Amniotic stem cell (primary cell): ENCODE results near the gene CAMK2A.

Experiments
- DNase-seq: peaks from one replicate; lab custom pipeline; 2025; lab: John Stamatoyannopoulos, UW

Gene CAMK2A

GRCh38 chr5:150289551-150290390 lies at the start of gene CAMK2A:
Gene CAMK2A, minus strand, starts transcription at chr5:150289773. Its CDS starts 148 bp downstream, at chr5:150289625.
- no peak for DNase-seq

DNA sequence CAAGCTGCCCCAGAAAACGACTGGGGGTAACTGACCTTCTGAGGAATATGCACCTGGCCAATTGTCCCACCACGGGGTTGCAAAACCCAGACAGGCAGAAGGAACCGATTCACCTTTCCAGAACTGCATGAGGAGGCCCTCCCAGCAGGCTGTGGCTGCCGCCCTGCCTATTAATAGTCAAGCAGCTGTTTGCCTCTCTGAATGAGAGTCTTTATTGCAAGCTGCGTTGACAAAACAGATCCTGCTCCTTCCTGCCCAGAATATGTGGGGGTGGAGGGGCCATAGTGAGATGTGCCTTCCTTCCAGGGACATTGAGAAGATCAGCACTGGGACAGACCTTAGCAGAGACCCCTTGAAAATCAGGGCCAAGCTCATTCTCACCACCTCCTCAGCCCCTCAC lies 49.6 kb upstream of the CAMK2A start:
- no peak for DNase-seq

- no peak for DNase-seq
These were observed 49.0 kb upstream of the CAMK2A start for GRCh38 chr5:150338546-150338945.

DNA sequence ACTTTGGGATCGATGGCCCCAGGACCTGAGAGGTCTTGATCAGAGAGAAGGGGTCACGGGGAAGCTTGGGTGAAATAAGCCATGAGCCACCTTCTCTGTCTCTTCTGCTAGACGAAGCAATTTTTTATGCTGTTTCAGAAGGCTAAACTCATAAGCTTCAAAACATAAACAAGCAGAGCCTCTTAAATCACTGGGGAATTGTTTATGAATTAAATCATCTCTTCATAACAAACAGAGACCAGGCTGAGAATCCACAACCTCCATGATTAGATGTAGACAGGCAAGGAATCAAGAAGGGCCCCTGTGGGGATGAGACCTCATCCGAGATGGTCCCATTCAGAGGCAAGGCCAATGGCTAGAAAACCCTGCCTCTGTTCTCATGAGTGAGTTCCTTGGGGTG lies 46.2 kb upstream of the CAMK2A start:
- DNase-seq: no peak

DNA sequence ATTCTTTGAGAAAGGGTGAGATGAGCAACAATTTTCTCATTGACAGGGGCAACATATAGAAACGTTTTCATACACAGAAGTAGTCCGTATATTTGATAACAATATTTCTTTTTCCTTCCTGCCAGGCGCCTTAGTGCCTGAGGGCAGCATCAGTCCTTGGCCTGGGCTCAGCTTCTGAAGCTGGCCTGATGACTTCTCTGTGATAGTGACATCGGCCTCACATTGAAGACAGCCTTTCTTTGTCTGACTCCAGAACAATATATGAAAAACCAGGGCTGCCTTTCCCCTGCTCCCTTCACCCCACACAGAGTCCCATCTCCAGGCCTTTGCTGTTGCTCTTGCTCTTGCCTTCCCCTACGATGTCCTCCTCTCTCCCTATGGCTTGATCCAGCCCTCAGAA lies 43.8 kb upstream of the CAMK2A start:
- no peak for DNase-seq

DNA sequence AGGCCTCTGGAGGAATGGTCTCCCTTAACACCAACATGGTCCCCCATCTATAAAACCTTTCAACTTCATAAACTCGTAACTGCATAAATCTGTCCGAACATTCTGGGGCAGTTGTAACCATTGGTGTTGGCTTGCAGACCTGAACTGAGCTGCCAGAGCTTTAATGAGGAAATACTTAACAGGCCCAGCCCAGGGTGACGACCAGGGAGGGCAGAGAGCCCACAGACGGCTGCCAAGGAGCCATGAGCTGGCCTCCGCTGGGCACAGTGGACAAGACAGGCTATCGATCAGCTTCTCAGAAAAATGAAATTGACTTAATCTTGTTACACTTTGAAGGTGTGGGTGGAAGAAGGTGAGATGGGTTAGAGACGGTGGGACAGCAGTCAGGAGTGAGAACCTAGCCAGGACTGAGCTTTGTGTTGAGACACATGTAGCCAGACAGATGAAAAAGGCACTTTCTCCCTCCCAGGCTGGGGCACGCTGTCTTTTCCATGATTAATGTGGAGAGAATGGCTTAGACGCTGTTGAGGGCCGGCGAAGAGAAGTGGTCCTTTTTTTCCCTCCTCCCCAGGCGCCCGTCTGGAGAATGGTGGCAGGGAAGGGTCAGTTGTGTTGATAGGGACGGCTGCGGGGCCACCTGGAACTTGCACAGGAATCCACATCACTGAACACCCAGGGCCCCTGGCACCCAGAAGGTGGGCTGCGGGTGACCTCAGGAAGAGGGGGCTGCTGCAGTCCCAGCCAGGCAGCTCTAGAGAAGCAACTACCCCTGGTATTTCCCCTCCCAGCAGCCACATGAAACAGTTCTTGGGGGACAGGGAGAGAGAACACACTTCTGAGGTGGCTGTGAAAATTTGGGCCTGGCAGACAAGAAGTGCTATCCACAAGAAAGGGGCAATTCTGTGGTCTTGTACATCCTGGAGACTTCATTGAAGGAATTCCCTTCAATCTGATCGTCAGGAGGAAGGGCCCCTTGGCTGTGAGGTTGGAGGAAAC lies 40.6 kb upstream of the CAMK2A start:
- DNase-seq: no peak

DNA sequence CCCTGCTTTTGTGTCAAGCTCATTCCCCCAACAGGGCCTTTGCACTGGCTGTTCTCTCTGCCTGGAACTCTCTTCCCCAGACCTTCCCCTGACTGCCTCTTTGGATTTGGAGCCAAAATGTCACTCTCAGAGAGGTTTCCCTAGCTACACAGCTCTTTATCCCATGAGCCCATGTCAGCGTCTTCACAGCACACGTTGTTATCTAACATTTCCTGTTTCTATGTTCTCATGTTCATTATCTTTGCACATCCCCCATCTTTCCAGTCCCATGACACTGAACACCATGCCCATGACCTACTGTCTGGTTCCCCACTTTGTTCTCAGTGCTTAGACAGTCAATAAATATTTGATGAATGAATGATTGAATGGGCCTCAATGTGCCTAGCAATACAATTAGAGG lies 39.5 kb upstream of the CAMK2A start:
- no peak for DNase-seq

DNA sequence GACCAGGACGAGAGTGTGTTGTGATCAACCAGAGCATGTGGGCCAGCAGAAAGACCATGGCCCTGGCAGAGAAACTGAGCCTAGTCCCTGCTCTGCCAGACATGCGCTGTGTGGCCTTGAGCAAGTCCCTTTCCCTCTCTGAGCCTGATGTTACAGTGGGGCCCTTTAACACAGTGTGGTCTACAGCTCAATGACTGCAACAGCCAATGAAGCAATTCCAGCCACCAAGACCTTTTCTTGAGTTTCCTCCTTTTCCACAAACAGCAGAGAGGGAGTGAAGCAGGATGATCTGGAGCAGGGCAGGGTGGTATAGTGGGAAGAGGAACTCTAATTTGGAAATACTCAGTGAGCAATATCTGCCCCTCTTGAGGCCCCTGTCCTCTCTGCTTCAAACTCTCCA lies 38.9 kb upstream of the CAMK2A start:
- no peak for DNase-seq

DNA sequence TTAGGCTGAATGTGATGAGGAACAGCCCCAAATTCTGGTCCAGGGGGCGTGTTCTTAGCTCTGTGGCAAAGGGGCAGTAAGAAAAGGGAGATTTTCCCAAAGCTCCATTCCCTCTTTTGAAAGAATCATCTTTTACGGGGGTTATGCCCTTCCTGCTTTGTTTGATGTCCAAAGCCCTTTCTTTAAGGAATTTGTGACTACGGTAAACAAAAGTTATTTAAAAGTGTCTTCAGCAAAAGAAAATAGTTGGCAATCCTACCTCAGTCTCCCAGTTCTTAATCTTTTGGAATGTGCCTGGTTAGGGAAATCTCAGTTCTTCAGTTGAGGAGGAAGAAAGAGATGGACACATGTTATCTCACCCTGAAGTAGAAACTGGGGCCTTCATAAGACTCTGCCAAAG lies 37.6 kb upstream of the CAMK2A start:
- no peak for DNase-seq

DNA sequence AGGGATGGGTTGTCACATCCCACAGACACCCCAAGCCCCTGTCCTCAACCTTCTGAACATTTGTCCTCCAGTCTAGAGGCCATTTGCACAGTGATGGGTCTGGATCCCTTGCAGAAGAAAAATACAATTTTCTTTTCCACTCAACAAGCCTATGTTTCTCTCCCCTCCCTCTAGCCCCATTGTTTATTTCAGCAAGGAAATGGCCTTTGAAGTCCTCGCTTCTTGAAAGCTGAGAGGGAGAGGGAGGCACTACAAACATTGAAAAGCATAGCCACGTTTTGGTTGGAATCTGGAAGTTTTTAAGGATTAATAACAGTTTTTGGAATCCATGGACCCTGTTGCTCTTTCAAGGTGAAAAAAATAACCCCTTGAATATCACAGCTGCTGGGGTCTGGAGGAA lies 37.1 kb upstream of the CAMK2A start:
- DNase-seq: no peak

- DNase-seq: no peak
These were observed 35.9 kb upstream of the CAMK2A start for GRCh38 chr5:150325426-150325825.

DNA sequence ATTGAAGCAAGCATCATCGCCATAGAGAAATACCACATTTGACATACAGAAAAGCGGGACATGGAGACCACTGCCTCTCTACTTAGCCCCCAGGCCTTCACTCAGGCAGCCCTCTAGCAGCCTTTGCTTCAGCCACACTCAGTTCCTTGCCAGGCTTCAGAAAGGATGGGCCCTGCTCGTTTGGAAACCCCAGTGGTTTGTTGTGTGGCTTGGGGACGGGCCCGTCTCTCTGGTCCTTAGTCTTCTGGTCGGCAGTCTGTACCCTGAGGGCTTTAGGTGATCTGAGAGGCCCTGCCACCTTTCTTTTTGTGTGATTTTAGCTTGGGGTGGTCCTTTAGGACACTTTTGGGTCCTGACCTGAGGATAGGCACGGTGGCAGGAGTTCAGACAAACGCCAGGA lies 34.2 kb upstream of the CAMK2A start:
- DNase-seq: no peak

GRCh38 chr5:150323092-150323491 lies 33.5 kb upstream of the CAMK2A start:
- DNase-seq: no peak

GRCh38 chr5:150322202-150322601 lies 32.6 kb upstream of the CAMK2A start:
- no peak for DNase-seq

DNA sequence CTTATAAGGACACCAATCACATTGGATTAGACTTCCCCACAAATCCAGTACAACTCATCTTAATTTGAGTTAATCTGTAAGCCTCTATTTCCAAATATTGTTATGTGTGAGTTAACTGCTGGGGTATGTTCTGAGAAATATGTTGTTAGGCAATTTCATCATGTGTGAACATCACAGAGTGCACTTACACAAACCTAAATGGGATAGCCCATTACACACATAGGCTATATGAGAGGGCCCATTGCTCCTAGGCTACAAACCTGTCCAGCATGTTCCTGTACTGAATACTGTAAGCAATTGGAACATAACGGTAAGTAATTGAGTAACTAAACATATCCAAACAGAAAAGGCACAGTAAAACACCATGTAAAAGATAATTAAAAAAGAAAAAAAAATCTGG lies 32.2 kb upstream of the CAMK2A start:
- DNase-seq: no peak

DNA sequence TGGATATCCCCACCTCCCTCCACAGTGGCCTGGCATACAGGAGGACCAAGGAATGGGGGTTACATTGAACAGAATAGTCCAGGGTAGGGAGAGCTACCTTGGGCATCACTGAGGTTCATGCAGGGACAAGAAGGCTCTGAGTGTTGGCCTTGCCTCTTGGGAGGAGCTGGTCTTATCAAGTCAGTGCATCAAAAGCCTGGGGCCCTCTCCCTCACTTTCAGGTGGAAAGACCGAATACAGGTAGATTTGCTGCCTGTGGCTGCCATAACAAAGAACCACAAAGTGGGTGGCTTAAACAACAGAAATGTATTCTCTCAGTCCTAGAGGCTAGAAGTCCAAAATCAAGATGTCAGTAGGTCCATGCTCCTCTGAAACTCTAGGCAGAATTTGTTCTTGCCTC lies 31.6 kb upstream of the CAMK2A start:
- DNase-seq: no peak

DNA sequence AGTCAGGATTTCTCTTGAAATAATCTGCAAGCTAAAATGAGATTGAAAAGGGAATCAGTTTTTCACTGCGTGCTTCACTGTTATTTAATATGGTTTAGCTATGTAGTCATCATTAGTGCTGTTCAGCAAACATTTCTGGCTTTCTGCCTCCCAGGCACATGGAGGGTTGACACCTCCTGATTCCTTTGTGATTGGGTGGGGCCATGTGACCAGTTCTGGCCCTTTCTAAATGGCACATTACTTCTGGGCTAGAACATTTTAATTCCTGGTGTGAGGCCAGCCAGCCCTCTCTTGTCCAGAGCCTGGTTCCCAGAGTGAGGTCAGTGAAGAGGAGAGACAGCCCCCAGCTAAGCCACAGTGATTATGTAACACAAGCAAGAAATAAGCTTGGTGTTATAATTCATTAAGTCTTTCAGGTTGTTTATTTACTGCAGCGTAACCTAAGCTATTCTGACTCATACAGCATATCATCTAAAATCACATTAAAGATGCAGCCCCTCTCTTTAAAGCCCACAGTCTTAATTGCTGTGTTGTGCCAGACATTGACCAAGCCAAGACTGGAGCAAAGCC lies 30.6 kb upstream of the CAMK2A start:
- DNase-seq: no peak

DNA sequence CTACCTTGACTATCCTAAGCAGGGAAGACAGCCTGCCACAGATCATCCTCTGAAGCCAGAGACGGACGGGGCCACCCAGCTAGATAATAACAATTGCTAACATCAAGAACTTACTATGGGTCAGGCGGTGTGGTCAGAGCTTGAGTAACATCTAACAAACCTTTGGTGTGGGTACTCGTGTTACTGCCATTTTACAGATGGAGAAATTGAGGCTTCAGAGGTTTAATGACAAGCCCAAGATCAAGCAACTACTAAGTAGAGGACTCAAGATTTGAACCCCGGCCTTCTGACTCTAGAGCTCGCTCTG lies 29.9 kb upstream of the CAMK2A start:
- no peak for DNase-seq

GRCh38 chr5:150318613-150319483 lies 29.3 kb upstream of the CAMK2A start:
- no peak for DNase-seq

DNA sequence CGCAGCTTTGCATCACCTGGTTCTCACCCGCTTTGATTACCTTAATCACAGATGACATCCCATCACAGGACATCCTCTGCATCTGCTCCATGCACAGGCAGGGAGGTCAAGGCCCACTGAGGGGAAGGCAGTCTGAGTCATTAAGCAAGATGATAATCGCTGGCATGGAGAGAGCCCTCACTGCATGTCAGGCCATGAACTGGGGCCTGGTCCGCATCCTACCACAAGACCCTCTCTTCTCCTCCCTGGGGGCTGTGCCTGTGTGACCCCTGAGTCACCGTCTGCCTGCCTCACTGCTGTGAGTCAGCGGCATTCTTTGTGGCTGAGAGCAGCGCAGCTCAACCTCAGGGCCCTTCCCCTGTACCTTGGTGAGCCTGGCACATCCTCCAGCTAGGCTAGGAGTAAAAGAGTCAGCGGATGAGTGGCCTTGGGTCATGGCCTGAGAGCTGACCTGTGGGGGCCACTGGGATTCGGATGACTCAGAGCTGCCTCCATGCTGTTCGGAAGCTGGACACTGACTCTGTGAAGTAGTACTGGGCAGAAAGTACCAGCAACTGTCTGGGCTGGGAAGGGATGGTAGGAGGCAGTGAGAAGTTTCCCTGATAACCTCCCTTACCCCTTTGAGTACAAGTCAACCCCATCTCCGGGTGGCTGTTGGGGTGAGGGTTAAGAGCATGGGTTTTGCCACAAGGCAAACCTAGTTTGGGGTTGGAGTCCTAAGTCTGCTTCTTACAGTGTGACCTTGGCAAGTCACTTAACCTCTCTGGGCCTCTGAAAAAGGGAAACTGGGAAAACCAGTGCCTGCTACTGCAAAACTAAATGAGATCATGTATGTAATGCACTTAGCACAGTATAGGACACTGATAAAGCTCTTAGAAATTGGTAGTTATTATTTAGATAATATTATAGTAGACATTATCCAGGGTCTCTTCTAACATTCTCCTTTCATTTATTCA lies 27.8 kb upstream of the CAMK2A start:
- DNase-seq: peak; percentile 73

DNA sequence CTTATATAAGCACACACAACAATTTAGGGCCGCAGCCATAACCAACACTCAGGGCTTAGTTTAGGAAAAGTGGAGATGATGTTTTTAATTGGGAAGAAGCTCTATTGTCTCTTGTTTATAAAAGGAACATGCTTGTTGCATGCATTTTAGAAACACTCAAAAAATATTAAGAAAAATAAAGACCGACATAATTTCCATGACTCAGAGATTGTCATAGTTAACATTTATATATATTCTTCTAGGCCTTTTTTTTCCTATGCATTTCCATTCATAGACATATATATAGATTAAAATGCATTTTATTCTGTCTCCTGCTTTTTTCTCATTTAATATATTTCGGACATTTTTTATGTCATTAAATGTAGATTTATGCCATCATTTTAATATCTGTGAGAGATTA lies 26.7 kb upstream of the CAMK2A start:
- no peak for DNase-seq
